ENCODE measurements around the gene NOL8.

DNA sequence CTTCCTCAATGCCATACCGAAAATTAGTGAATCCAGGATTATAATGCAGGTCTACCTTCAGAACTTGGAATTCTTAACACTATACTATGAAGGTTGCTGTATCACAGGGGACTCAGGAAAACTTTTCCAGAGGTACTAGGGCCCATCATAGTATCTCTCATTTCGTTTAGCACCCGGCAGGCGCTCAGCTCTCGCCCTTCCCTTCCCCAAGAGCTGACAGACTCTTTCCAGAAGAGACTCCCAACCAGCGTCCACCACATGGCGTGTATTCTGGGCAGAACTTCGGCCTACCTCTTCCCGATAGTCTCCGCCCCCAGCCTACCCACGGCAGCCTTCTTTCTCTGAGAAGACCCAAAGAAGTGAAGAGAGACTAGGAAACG lies 271 bp downstream of the NOL8 start:
- TF ChIP-seq YY1 (IDR thresholded peaks at IDR 0.05; ENCODE audit: low read depth) (no peak), RAD21 (IDR thresholded peaks at IDR 0.05; ENCODE audit: low read depth) (no peak), NFIC (IDR thresholded peaks at IDR 0.05) (no peak), TAF1 (IDR thresholded peaks at IDR 0.05; ENCODE audit: low read depth) (no peak), CREB1 (IDR thresholded peaks at IDR 0.05; ENCODE audit: low read depth) (no peak), ZBTB7A (IDR thresholded peaks at IDR 0.05; ENCODE audit: low read depth) (no peak), EGR1 (IDR thresholded peaks at IDR 0.05) (no peak), FOXM1 (IDR thresholded peaks at IDR 0.05; ENCODE audit: borderline replicate concordance, low read depth) (no peak), EP300 (IDR thresholded peaks at IDR 0.05; ENCODE audit: borderline replicate concordance) (no peak), CEBPB (IDR thresholded peaks at IDR 0.05) (no peak)
- TF ChIP-seq, protein P1, sequence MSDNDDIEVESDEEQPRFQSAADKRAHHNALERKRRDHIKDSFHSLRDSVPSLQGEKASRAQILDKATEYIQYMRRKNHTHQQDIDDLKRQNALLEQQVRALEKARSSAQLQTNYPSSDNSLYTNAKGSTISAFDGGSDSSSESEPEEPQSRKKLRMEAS (IDR thresholded peaks at IDR 0.05): no peak
- TF ChIP-seq, protein P2, sequence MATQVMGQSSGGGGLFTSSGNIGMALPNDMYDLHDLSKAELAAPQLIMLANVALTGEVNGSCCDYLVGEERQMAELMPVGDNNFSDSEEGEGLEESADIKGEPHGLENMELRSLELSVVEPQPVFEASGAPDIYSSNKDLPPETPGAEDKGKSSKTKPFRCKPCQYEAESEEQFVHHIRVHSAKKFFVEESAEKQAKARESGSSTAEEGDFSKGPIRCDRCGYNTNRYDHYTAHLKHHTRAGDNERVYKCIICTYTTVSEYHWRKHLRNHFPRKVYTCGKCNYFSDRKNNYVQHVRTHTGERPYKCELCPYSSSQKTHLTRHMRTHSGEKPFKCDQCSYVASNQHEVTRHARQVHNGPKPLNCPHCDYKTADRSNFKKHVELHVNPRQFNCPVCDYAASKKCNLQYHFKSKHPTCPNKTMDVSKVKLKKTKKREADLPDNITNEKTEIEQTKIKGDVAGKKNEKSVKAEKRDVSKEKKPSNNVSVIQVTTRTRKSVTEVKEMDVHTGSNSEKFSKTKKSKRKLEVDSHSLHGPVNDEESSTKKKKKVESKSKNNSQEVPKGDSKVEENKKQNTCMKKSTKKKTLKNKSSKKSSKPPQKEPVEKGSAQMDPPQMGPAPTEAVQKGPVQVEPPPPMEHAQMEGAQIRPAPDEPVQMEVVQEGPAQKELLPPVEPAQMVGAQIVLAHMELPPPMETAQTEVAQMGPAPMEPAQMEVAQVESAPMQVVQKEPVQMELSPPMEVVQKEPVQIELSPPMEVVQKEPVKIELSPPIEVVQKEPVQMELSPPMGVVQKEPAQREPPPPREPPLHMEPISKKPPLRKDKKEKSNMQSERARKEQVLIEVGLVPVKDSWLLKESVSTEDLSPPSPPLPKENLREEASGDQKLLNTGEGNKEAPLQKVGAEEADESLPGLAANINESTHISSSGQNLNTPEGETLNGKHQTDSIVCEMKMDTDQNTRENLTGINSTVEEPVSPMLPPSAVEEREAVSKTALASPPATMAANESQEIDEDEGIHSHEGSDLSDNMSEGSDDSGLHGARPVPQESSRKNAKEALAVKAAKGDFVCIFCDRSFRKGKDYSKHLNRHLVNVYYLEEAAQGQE (IDR thresholded peaks at IDR 0.05; ENCODE audit: low read depth): no peak
- TF ChIP-seq, protein P3, sequence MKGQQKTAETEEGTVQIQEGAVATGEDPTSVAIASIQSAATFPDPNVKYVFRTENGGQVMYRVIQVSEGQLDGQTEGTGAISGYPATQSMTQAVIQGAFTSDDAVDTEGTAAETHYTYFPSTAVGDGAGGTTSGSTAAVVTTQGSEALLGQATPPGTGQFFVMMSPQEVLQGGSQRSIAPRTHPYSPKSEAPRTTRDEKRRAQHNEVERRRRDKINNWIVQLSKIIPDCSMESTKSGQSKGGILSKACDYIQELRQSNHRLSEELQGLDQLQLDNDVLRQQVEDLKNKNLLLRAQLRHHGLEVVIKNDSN (IDR thresholded peaks at IDR 0.05): no peak

All from Ishikawa (cell line).